ENCODE measurements around the gene SPDYE18. TPM values are rescaled to one million over a fixed set of nuclear protein-coding genes. Genes with fewer than 3 reads are reported as not detected.
"Not testable (repeated sequence)": the region's sequence is repeated elsewhere in the genome, so short reads cannot be mapped to it uniquely, and the experiment has no call there.

SPDYE18 gene
- total RNA-seq, 4 donors from 2014 or later = 1.0 to 5.0 (median 1.4) TPM; not detected in 1

GRCh38 chr7:77065869-77066268, 3.5 kb upstream of the SPDYE18 start:
- 94% methylated on average over 7 of the region's 7 CpGs for WGBS
- not testable (repeated sequence) for H3K9me3 ChIP-seq; DNase-seq (ENCODE audit: low spot score in 2 of 2); H3K4me1 ChIP-seq; H3K36me3 ChIP-seq; H3K27me3 ChIP-seq; H3K27ac ChIP-seq; H3K4me3 ChIP-seq

GRCh38 chr7:77063732-77064131, 1.4 kb upstream of the SPDYE18 start:
- H3K4me1 ChIP-seq; H3K9me3 ChIP-seq; H3K27ac ChIP-seq; H3K4me3 ChIP-seq; H3K27me3 ChIP-seq; DNase-seq (ENCODE audit: low spot score in 2 of 2): not testable (repeated sequence)
- WGBS = 83% methylated on average over 4 of the region's 4 CpGs
- H3K36me3 ChIP-seq = peaks cover 11% of the 10 kb centered on the region

- not testable (repeated sequence) for H3K27me3 ChIP-seq; DNase-seq (ENCODE audit: low spot score in 2 of 2); H3K4me1 ChIP-seq; H3K4me3 ChIP-seq; H3K36me3 ChIP-seq; H3K9me3 ChIP-seq; H3K27ac ChIP-seq
- no CpG with 5 or more reads among the region's 8 CpGs for WGBS
These were observed 30.1 kb downstream of the SPDYE18 start, which contains the start of gene SPDYE17 for GRCh38 chr7:77032261-77032660. Gene SPDYE17, minus strand, starts transcription at chr7:77032361. Its CDS starts 1,791 bp downstream, at chr7:77030570.

GRCh38 chr7:77026349-77026748, 36.0 kb downstream of the SPDYE18 start:
- H3K9me3 ChIP-seq; H3K36me3 ChIP-seq; DNase-seq (ENCODE audit: low spot score in 2 of 2); H3K27ac ChIP-seq; H3K4me3 ChIP-seq; H3K4me1 ChIP-seq; H3K27me3 ChIP-seq: not testable (repeated sequence)
- WGBS = 94% methylated on average over 6 of the region's 10 CpGs

- not testable (repeated sequence) for H3K36me3 ChIP-seq; H3K27me3 ChIP-seq; H3K4me3 ChIP-seq; H3K9me3 ChIP-seq; DNase-seq (ENCODE audit: low spot score in 2 of 2); H3K27ac ChIP-seq; H3K4me1 ChIP-seq
- 78% methylated on average over 13 of the region's 16 CpGs for WGBS
These were observed 52.2 kb downstream of the SPDYE18 start for GRCh38 chr7:77010074-77010680.

- H3K27me3 ChIP-seq, H3K36me3 ChIP-seq, H3K9me3 ChIP-seq, H3K27ac ChIP-seq, H3K4me1 ChIP-seq, H3K4me3 ChIP-seq: not testable (repeated sequence)
- WGBS = 20% methylated on average over 10 of the region's 10 CpGs
- peak; percentile 90 to 91 for DNase-seq (ENCODE audit: low spot score in 2 of 2)
These were observed 54.4 kb downstream of the SPDYE18 start for GRCh38 chr7:77008000-77008399.

- not testable (repeated sequence) for DNase-seq (ENCODE audit: low spot score in 2 of 2); H3K9me3 ChIP-seq; H3K27me3 ChIP-seq; H3K4me3 ChIP-seq; H3K36me3 ChIP-seq; H3K27ac ChIP-seq; H3K4me1 ChIP-seq
- whole genome bisulfite sequencing = 84% methylated on average over 5 of the region's 22 CpGs
These were observed 55.9 kb downstream of the SPDYE18 start for GRCh38 chr7:77006127-77007110.

GRCh38 chr7:77005461-77006057, 56.8 kb downstream of the SPDYE18 start:
- not testable (repeated sequence) for DNase-seq (ENCODE audit: low spot score in 2 of 2); H3K4me3 ChIP-seq; H3K27ac ChIP-seq; H3K27me3 ChIP-seq; H3K9me3 ChIP-seq; H3K4me1 ChIP-seq
- peaks cover 14% of the 10 kb centered on the region for H3K36me3 ChIP-seq
- 100% methylated on average over 1 of the region's 27 CpGs for WGBS

- H3K36me3 ChIP-seq = peaks cover 15% of the 10 kb centered on the region
- not testable (repeated sequence) for H3K9me3 ChIP-seq; H3K4me1 ChIP-seq; H3K27me3 ChIP-seq; DNase-seq (ENCODE audit: low spot score in 2 of 2); H3K4me3 ChIP-seq; H3K27ac ChIP-seq
- no CpG with 5 or more reads among the region's 18 CpGs for WGBS
These were observed 58.2 kb downstream of the SPDYE18 start for GRCh38 chr7:77004151-77004550.

- H3K4me3 ChIP-seq; H3K9me3 ChIP-seq; DNase-seq (ENCODE audit: low spot score in 2 of 2); H3K4me1 ChIP-seq; H3K27me3 ChIP-seq; H3K27ac ChIP-seq: not testable (repeated sequence)
- 96% methylated on average over 9 of the region's 10 CpGs for WGBS
- peaks cover 15% of the 10 kb centered on the region for H3K36me3 ChIP-seq
These were observed 59.1 kb downstream of the SPDYE18 start for GRCh38 chr7:77003241-77003640.

- not testable (repeated sequence) for H3K9me3 ChIP-seq; H3K4me3 ChIP-seq; H3K27me3 ChIP-seq; H3K27ac ChIP-seq; DNase-seq (ENCODE audit: low spot score in 2 of 2); H3K4me1 ChIP-seq
- peaks cover 15% of the 10 kb centered on the region for H3K36me3 ChIP-seq
- WGBS = 73% methylated on average over 3 of the region's 21 CpGs
These were observed 59.6 kb downstream of the SPDYE18 start for GRCh38 chr7:77002678-77003233.

GRCh38 chr7:77002104-77002503, 60.3 kb downstream of the SPDYE18 start:
- WGBS = 70% methylated on average over 2 of the region's 15 CpGs
- H3K36me3 ChIP-seq = peaks cover 15% of the 10 kb centered on the region
- not testable (repeated sequence) for H3K9me3 ChIP-seq; DNase-seq (ENCODE audit: low spot score in 2 of 2); H3K4me3 ChIP-seq; H3K27ac ChIP-seq; H3K27me3 ChIP-seq; H3K4me1 ChIP-seq

All from suprapubic skin (tissue), 4 donors.